Measurements from ENCODE around the gene DOCK9. TPM values are rescaled to one million over a fixed set of nuclear protein-coding genes. Genes with fewer than 3 reads are reported as not detected.

Gene DOCK9, protein sequence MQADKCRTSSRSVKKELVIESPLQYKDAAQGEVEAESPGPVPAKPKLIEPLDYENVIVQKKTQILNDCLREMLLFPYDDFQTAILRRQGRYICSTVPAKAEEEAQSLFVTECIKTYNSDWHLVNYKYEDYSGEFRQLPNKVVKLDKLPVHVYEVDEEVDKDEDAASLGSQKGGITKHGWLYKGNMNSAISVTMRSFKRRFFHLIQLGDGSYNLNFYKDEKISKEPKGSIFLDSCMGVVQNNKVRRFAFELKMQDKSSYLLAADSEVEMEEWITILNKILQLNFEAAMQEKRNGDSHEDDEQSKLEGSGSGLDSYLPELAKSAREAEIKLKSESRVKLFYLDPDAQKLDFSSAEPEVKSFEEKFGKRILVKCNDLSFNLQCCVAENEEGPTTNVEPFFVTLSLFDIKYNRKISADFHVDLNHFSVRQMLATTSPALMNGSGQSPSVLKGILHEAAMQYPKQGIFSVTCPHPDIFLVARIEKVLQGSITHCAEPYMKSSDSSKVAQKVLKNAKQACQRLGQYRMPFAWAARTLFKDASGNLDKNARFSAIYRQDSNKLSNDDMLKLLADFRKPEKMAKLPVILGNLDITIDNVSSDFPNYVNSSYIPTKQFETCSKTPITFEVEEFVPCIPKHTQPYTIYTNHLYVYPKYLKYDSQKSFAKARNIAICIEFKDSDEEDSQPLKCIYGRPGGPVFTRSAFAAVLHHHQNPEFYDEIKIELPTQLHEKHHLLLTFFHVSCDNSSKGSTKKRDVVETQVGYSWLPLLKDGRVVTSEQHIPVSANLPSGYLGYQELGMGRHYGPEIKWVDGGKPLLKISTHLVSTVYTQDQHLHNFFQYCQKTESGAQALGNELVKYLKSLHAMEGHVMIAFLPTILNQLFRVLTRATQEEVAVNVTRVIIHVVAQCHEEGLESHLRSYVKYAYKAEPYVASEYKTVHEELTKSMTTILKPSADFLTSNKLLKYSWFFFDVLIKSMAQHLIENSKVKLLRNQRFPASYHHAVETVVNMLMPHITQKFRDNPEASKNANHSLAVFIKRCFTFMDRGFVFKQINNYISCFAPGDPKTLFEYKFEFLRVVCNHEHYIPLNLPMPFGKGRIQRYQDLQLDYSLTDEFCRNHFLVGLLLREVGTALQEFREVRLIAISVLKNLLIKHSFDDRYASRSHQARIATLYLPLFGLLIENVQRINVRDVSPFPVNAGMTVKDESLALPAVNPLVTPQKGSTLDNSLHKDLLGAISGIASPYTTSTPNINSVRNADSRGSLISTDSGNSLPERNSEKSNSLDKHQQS (N-terminal part only)
- 8.0 TPM for polyA plus RNA-seq (2012; ENCODE audit: low read depth, missing spikeins)

DNA sequence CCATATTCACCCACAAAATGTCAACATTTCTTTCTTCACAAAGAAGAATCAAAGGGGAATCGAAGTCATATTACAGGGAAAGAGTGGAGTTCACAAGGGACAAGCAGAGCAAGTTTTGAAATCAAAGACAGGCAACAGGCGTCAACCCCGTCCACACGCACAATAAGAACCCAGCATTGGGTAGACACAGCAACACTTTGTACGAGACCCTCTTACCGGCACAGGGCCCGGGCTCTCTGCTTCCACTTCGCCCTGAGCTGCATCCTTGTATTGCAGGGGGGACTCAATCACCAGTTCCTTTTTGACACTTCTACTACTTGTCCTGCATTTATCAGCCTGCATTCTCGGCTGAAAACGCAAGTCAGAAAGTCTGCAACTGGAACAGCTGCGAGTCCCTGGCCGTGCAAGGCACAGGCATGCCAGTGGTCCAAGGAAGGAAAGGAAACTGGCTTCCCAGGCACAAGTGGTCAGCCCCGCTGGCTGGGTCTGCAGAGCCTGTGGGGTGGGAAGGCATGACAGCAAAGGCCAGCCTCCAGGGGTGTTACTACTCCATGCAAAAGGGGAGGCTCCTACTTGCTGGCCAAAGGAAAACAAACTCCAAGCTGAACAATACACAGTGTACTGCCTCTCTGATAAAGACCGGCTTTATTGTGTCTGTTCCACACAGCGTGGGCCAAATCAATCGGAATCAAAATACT is at the start of gene DOCK9:
Gene DOCK9 (minus strand): TSS at position 497 of the 698 bp plus-strand sequence. CDS start 155 bp downstream, at position 342.
- DNase-seq (ENCODE audit: insufficient read length, low spot score) (no peak), FAIRE-seq (no peak)
- TF ChIP-seq TAF1 (IDR thresholded peaks at IDR 0.05; ENCODE audit: low read depth, low read length) (no peak), POU2F2 (IDR thresholded peaks at IDR 0.05; ENCODE audit: low read depth, low read length) (no peak), POLR2A (IDR thresholded peaks at IDR 0.05; ENCODE audit: low read depth, low read length) (no peak), SPI1 (IDR thresholded peaks at IDR 0.05; ENCODE audit: low read depth, low read length) (no peak), PAX5 (IDR thresholded peaks at IDR 0.05; ENCODE audit: insufficient read depth, low read length, severe bottlenecking) (no peak), POLR2AphosphoS5 (IDR thresholded peaks at IDR 0.05; ENCODE audit: low read depth, low read length) (no peak)

DNA sequence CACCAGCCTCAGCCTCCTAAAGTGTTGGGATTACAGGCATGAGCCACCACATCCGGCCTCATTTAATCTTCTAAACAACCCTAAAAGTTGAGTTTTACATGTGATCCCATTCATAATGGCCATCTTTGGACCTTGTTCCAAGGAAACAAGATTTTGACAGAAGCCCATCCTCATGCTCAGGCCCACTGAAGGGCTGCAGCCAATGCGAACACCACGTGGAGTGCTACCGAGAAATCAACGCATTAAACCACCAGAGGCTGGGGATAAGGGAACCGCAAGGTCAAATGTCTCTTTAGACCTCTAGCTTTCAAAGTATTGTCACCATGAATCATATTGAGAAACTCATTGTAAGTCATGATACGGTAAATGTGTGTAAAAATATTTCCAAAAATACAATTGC is 49.4 kb upstream of the DOCK9 start:
- TF ChIP-seq POLR2AphosphoS5 (IDR thresholded peaks at IDR 0.05; ENCODE audit: low read depth, low read length) (no peak), POLR2A (IDR thresholded peaks at IDR 0.05; ENCODE audit: low read depth, low read length) (no peak), TAF1 (IDR thresholded peaks at IDR 0.05; ENCODE audit: low read depth, low read length) (no peak), PAX5 (IDR thresholded peaks at IDR 0.05; ENCODE audit: insufficient read depth, low read length, severe bottlenecking) (no peak), POU2F2 (IDR thresholded peaks at IDR 0.05; ENCODE audit: low read depth, low read length) (no peak), SPI1 (IDR thresholded peaks at IDR 0.05; ENCODE audit: low read depth, low read length) (no peak)
- no peak for FAIRE-seq
- DNase-seq (ENCODE audit: insufficient read length, low spot score): no peak

DNA sequence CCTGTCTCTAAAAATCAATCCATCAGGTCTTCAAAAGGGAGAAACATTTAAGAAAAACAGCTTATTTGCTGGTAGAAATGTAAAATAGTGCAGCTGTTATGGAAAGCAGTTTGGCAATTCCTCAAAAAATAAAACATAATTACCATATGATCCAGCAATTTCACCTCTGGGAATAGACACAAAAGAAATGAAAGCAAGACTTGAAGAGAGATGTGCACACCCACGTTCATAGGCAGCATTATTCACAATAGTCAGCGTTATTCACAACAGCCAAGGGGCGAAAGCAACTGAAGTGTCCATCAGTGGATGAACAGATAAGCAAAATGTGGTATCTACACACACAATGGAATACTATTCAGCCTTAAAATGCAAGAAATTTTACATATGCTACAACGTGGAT is 45.1 kb upstream of the DOCK9 start:
- TF ChIP-seq POLR2A (IDR thresholded peaks at IDR 0.05; ENCODE audit: low read depth, low read length) (no peak), SPI1 (IDR thresholded peaks at IDR 0.05; ENCODE audit: low read depth, low read length) (no peak), PAX5 (IDR thresholded peaks at IDR 0.05; ENCODE audit: insufficient read depth, low read length, severe bottlenecking) (no peak), POU2F2 (IDR thresholded peaks at IDR 0.05; ENCODE audit: low read depth, low read length) (no peak), POLR2AphosphoS5 (IDR thresholded peaks at IDR 0.05; ENCODE audit: low read depth, low read length) (no peak), TAF1 (IDR thresholded peaks at IDR 0.05; ENCODE audit: low read depth, low read length) (no peak)
- no peak for FAIRE-seq
- DNase-seq (ENCODE audit: insufficient read length, low spot score): no peak

DNA sequence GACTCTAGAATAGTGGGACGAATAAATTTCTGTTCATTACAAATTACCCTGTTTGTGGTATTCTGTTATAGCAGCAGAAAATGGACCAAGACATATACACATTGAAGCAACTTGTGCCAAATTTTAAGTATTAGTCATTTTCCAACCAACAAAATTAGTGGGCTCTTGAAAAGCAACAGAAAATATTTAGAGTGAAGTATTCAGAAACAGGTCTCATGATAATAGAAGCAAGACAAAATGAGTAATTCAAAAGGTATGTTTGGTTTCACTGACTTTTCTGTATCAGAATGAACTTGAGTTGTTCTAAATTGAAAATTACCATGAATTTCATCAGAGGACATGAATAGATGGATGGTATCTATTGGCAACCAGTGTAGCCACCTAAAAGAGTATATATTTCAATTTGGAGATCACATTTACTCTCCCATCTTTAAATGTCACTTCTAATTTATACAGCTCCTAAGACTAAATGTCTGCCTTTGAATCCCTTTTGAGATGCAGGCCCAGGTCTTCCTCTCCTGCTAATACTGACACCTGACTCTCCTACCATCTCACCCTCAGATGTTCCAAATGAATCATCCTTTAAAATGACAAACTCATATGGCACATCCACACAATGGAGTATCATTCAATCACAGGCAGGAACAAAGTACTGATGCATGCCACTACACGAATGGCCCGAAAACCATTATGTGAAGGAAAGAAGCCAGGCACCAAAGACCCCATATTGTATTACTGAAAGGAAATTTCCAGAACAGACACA is 40.7 kb upstream of the DOCK9 start:
- DNase-seq (ENCODE audit: insufficient read length, low spot score): no peak
- TF ChIP-seq PAX5 (IDR thresholded peaks at IDR 0.05; ENCODE audit: insufficient read depth, low read length, severe bottlenecking) (no peak), SPI1 (IDR thresholded peaks at IDR 0.05; ENCODE audit: low read depth, low read length) (no peak), POU2F2 (IDR thresholded peaks at IDR 0.05; ENCODE audit: low read depth, low read length) (no peak), TAF1 (IDR thresholded peaks at IDR 0.05; ENCODE audit: low read depth, low read length) (no peak), POLR2A (IDR thresholded peaks at IDR 0.05; ENCODE audit: low read depth, low read length) (no peak), POLR2AphosphoS5 (IDR thresholded peaks at IDR 0.05; ENCODE audit: low read depth, low read length) (no peak)
- FAIRE-seq: no peak

DNA sequence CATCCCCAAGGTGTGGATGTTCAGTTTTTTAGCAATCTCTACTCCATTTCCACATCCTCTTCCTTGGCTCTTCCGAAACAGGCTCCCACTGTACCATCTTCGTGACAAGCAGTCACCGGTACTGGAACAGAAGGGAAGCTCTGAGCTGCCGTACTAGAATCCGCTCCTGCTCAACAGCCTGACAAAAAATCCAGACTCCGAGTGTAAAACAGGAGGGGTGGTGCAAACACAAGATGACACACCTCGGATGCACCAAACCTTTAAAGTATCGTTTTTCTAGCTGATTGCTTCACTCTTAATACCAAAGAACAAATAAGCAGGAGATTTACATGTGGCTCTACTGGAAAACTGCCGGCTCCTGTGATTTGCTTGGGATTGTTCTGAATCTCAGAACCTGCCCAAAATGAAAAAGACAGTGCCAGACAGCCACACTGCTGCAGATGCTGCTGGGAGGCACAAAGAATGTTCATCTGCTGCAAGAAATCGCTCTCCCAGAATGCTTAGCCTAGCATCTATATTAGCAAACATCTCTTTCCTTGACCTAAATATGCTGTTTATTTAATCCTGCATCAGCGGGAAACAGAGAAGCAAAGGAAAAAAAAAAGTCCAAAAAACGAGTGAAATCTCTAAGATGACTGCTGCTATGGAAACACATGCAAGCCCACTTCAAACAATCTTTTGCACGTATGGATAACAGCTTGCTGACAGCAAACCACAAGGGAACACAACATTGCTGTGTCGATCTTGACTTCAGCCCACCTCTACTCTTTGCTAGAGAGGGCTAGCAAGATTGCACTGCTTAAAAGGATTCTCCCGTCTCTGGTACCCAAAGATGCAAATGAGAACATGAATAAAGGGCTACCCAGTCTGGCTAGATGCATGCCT is 38.0 kb upstream of the DOCK9 start:
- no peak for DNase-seq (ENCODE audit: insufficient read length, low spot score)
- FAIRE-seq: no peak
- no peak for TF ChIP-seq POU2F2 (IDR thresholded peaks at IDR 0.05; ENCODE audit: low read depth, low read length)
- no peak for TF ChIP-seq POLR2A (IDR thresholded peaks at IDR 0.05; ENCODE audit: low read depth, low read length)
- TF ChIP-seq POLR2AphosphoS5 (IDR thresholded peaks at IDR 0.05; ENCODE audit: low read depth, low read length): no peak

DNA sequence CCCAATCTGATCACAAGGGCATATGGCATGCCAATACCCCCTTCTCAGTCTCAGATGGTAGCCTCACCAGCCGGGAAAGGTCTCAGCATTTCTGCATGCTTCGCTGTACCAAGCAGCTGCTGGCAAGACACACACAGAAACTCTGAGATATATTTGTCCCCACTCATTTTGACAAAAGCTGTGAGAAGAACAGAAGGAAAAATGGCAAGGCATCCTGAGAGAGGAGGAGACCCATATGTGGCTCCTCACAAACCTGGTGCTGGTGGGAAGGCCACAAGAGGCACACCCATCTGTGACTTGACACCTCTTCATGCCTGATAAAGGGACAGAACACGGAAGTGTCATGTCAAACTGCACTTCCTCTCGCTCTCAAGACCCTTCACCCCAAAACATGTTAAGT is 36.7 kb upstream of the DOCK9 start:
- TF ChIP-seq POU2F2 (IDR thresholded peaks at IDR 0.05; ENCODE audit: low read depth, low read length) (no peak), PAX5 (IDR thresholded peaks at IDR 0.05; ENCODE audit: insufficient read depth, low read length, severe bottlenecking) (no peak), POLR2A (IDR thresholded peaks at IDR 0.05; ENCODE audit: low read depth, low read length) (no peak), TAF1 (IDR thresholded peaks at IDR 0.05; ENCODE audit: low read depth, low read length) (no peak), POLR2AphosphoS5 (IDR thresholded peaks at IDR 0.05; ENCODE audit: low read depth, low read length) (no peak), SPI1 (IDR thresholded peaks at IDR 0.05; ENCODE audit: low read depth, low read length) (no peak)
- DNase-seq (ENCODE audit: insufficient read length, low spot score): no peak
- no peak for FAIRE-seq

DNA sequence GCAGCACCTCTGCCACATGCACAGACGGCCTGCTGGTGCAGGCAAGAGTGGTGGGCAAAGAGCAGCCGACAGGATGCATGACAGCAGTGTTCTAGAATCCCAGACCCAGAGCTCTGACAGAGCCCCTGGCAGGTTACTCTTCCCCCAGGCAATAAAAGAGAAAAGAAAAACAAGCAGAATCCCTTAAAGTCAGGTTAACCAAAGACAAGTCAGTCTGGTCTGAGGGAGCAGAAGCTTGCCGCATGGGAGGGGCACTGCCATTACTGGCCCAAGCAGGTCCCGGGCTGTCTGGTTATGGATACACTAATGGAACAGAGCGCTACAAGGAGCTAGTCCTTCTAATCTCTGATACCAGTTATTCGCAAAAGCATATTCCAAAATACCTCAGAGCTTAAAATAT is 36.1 kb upstream of the DOCK9 start:
- no peak for FAIRE-seq
- TF ChIP-seq SPI1 (IDR thresholded peaks at IDR 0.05; ENCODE audit: low read depth, low read length): no peak
- no peak for DNase-seq (ENCODE audit: insufficient read length, low spot score)
